ENCODE data around the gene ADAMTSL1. TPM values are rescaled to one million over a fixed set of nuclear protein-coding genes. Genes with fewer than 3 reads are reported as not detected.
A peak's percentile ranks its signal among the peaks of the same experiment; 100 is the strongest.

Gene ADAMTSL1
- total and polyA plus RNA-seq, 2 of the 8 experiments (the other 6 are each of a cell fraction or from before 2014, with no cell fraction given) = 0.84 to 1.1 TPM

DNA sequence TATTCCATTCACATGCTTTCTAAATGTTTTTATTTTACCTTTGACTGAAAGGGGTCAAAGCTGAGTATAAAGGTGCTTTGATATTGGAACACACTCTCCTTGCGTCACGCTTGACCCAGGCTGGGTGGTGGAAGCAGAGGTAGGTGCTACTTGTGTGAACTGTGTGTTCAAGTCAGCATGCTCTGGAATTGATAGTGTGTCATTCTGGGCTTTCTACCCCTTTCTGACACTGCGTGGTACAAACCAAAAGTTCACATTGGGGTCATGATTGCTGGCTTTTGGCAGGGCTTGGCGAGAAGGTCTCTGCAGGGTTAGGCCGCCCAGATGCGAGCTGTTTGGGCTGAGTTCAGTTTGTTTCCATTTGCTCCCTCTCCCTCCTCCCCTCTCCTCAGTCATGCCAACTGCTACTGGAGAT lies 131.8 kb downstream of the ADAMTSL1 start:
- ChIA-PET CTCF (ENCODE audit: partially characterized antibody) (no interaction called here), POLR2A (ENCODE audit: partially characterized antibody) (no interaction called here)
- Histone ChIP-seq H3K27ac (ENCODE audit: low read depth, low read length) (no peak overlapping the region), H3K4me1 (replicated peaks in 1 of 4; ENCODE audit: control insufficient read depth in 3 of 4, insufficient read depth in 4 of 4, low read length in 3 of 4) (peaks cover 2 to 19% (median 9%) of the 10 kb centered on the region in 4 experiments; a peak in 6 of 7 replicates), H4K91ac (replicated peaks; ENCODE audit: insufficient read length, low read length) (no peak overlapping the region), H3K9ac (replicated peaks in 1 of 4; ENCODE audit: extremely low read depth in 1 of 4, low read depth in 3 of 4, low read length in 3 of 4) (no peak overlapping the region), H3K4ac (replicated peaks; ENCODE audit: insufficient read length, low read depth, low read length) (no peak overlapping the region), H3K23me2 (ENCODE audit: low read depth, low read length) (no peaks in the 10 kb centered on the region), H3K23ac (ENCODE audit: insufficient read length) (no peak overlapping the region), H3K4me2 (ENCODE audit: insufficient read depth in 1 of 2, low read depth in 2 of 2, low read length in 2 of 2) (no peak overlapping the region), H4K8ac (ENCODE audit: extremely low read depth, insufficient read depth, low read length) (no peak overlapping the region), H3K27me3 (replicated peaks in 1 of 4; ENCODE audit: control insufficient read depth in 3 of 4, extremely low read depth in 1 of 4, insufficient read depth in 3 of 4, low read length in 3 of 4) (no peaks in the 10 kb centered on the region), H2BK20ac (ENCODE audit: low read length) (no peak overlapping the region), H3K79me1 (ENCODE audit: low read depth, low read length) (no peaks in the 10 kb centered on the region), H2BK15ac (ENCODE audit: low read length) (0 out of 2 replicates have a peak overlapping the region, but pooled peaks have one; percentile 48), H2BK12ac (ENCODE audit: low read depth, low read length) (no peak overlapping the region), H2AK5ac (ENCODE audit: low read depth, low read length) (no peak overlapping the region), H3K18ac (ENCODE audit: extremely low read depth, low read length) (no peak overlapping the region), H3K36me3 (ENCODE audit: control insufficient read depth in 2 of 4, insufficient read depth in 4 of 4, low read length in 3 of 4) (no peaks in the 10 kb centered on the region), H2BK120ac (replicated peaks; ENCODE audit: low read depth, low read length) (no peak overlapping the region), H3K9me3 (ENCODE audit: insufficient read depth in 2 of 2, low read depth in 1 of 2, low read length in 1 of 2) (no peaks in the 10 kb centered on the region), H3K79me2 (ENCODE audit: control insufficient read depth in 1 of 2, insufficient read depth in 2 of 2, low read length in 2 of 2) (no peaks in the 10 kb centered on the region), H2AFZ (ENCODE audit: low read length) (0 out of 2 replicates have a peak overlapping the region, but pooled peaks have one; percentile 60), H3K4me3 (ENCODE audit: extremely low read depth in 1 of 4, insufficient read depth in 2 of 4, low read depth in 3 of 4, low read length in 4 of 4) (no peak overlapping the region), H2BK5ac (ENCODE audit: low read depth, low read length) (no peak overlapping the region), H4K20me1 (replicated peaks in 1 of 2; ENCODE audit: control insufficient read depth in 1 of 2, insufficient read depth in 2 of 2, low read length in 2 of 2) (no peaks in the 10 kb centered on the region), H4K5ac (ENCODE audit: insufficient read length, low read depth, low read length) (no peak overlapping the region), H3K14ac (ENCODE audit: insufficient read length) (no peak overlapping the region), H3K56ac (replicated peaks; ENCODE audit: insufficient read length, low read depth, low read length) (no peak overlapping the region)
- WGBS, 2 experiments (ENCODE audit: extremely low coverage in 1 of 2, insufficient coverage in 1 of 2, insufficient read length in 1 of 2, insufficient replicate concordance in 2 of 2, low coverage in 1 of 2, low lambda C conversion rate in 2 of 2, missing lambda C conversion rate in 1 of 2) = 86% methylated on average over 6 of the region's 6 CpGs; no CpG with 5 or more reads in 1 of the 2 experiments
- FAIRE-seq = no peak
- DNase-seq (ENCODE audit: low read depth in 1 of 2, low spot score in 2 of 2) = no peak
- TF ChIP-seq ATF3 (IDR thresholded peaks at IDR 0.05; ENCODE audit: insufficient read depth, low read depth, low read length) (no peak), SRF (IDR thresholded peaks at IDR 0.05; ENCODE audit: low read depth, low read length) (no peak), KDM4A (IDR thresholded peaks at IDR 0.05; ENCODE audit: low read depth, low read length, severe bottlenecking) (no peak), RAD21 (IDR thresholded peaks at IDR 0.05 in 1 of 2, conservative IDR thresholded peaks at IDR 0.05 in 1 of 2; ENCODE audit: low read depth in 2 of 2, low read length in 2 of 2) (no peak)

Data from H1 (cell line).